GM19372 (cell line): ENCODE data around the gene CHST5.

ENCODE experiments used
- ATAC-seq: cut with Tn5 transposase; IDR thresholded peaks from one replicate; pipeline ENCODE4 v1.9.1; 2021; ENCODE audit warnings: mild to moderate bottlenecking, low read depth, moderate library complexity; ENCODE audit not compliant: unreplicated experiment

CHST5 gene

DNA sequence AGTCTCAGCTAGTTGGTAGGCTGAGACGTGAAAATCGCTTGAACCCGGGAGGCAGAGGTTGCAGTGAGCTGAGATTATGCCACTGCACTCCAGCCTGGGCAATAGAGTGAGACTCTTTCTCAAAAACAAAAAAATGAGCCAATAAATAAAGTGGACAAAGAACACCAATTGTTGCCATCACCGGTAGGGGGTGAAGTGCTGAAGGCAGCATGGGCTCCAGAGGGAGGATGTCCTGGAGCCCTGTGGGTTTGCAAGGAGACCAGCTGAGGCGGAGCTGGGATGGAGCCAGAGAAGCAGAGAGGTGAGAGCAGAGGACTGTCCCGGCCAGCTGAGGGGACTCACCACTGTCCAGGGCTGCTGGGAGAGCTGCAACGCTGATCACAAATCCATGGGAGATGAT is 54.4 kb downstream of the CHST5 start:
- ATAC-seq = no peak

DNA sequence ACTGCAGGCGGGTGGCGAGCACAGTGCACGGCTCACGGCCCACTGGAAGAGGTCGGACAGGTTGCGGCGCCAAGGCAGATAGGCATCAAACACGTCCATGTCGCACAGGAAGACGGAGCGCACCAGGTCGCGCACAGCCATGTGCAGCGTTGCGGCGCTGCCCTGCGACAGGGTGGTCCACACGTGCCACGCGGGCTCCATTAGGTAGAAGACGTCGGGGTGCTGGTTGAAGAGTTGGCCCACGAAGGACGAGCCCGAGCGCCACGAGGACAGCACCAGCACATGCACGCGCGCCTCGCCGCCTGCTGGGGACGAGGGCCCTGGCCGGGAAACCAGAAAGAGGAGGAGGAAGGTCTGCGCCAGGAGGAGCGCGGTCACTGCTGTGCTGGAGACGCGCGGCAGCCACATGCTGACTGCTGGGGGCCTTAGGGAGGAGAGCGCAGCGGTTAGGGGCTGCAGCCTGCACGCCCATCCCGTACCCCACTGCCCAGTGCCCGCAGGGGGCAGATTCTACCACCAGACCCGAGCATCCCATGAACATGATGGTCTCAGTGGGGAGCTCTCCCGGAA is 56.4 kb downstream of the CHST5 start:
- no peak for ATAC-seq
